Tibial nerve (tissue), 4 donors: ENCODE results near the gene SLC36A3.

Experiments
- EP300 ChIP-seq, 2 donors: sonication (generic); formaldehyde crosslinking; IDR thresholded peaks; one replicate each; pipeline ENCODE4 v1.6.1; 2017; ENCODE audit warnings: antibody characterized with exemption in 2 of 2, mild to moderate bottlenecking in 1 of 2
- POLR2A ChIP-seq, 2 donors: fragments of 450-650 bp; IDR thresholded peaks; one replicate each; pipeline ENCODE4 v1.6.1; 2017; ENCODE audit warnings: antibody characterized with exemption in 2 of 2, mild to moderate bottlenecking in 2 of 2, moderate library complexity in 2 of 2
- TF ChIP-seq, protein P1 (sequence below), 5 experiments: fragments of 200-600 bp in 3 of 5; fragments of 450-650 bp in 2 of 5; sonication (generic) in 3 of 5; IDR thresholded peaks; one replicate each; pipeline ENCODE4 v1.5.1; 2016 to 2019; ENCODE audit warnings: antibody characterized with exemption in 5 of 5, mild to moderate bottlenecking in 3 of 5, moderate library complexity in 2 of 5

DNA sequence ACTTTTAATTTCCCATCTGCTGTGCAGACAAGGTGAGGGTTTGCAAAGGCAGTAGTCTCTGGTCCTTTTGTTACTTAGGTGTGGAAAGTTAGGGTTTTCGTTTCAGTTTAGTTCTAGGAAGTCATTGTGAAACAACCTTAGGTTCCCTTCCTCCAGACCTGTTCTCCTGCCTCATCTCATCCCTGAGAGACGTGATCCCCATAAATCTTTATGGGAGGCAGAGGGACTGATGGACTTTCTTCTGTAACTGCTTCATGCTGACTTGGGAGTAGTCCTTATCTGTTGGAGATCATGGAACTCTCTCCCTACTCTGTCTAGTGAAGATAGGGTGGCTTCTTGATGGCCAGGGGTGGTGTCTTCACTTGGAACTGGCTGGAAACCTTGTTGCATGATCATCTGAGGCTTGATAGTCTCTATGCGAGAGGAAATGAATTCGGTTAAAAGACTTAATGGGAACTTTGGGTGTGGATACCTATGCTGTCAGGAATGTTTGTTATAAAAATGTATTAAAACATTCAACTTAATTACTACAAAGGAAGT lies 57.8 kb downstream of the SLC36A3 start:
- TF ChIP-seq EP300 (IDR thresholded peaks at IDR 0.05) (no peak), POLR2A (IDR thresholded peaks at IDR 0.05) (no peak)
- TF ChIP-seq, protein P1, sequence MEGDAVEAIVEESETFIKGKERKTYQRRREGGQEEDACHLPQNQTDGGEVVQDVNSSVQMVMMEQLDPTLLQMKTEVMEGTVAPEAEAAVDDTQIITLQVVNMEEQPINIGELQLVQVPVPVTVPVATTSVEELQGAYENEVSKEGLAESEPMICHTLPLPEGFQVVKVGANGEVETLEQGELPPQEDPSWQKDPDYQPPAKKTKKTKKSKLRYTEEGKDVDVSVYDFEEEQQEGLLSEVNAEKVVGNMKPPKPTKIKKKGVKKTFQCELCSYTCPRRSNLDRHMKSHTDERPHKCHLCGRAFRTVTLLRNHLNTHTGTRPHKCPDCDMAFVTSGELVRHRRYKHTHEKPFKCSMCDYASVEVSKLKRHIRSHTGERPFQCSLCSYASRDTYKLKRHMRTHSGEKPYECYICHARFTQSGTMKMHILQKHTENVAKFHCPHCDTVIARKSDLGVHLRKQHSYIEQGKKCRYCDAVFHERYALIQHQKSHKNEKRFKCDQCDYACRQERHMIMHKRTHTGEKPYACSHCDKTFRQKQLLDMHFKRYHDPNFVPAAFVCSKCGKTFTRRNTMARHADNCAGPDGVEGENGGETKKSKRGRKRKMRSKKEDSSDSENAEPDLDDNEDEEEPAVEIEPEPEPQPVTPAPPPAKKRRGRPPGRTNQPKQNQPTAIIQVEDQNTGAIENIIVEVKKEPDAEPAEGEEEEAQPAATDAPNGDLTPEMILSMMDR (IDR thresholded peaks at IDR 0.05) = no peak
